Type B pancreatic cell (in vitro differentiated cells): ENCODE results near the gene XKR7. TPM values are rescaled to one million over a fixed set of nuclear protein-coding genes. Genes with fewer than 3 reads are reported as not detected.
"Not testable (repeated sequence)": the region's sequence is repeated elsewhere in the genome, so short reads cannot be mapped to it uniquely, and the experiment has no call there.

Source experiments
- DNase-seq: peaks from one replicate; pipeline ENCODE4 v3.0.0; 2021; ENCODE audit warnings: mixed read lengths; ENCODE audit not compliant: unreplicated experiment; ENCODE audit errors: extremely low spot score
- H3K27ac Mint-ChIP-seq: 2 replicates; pipeline ENCODE4 v1.8.0; 2021; ENCODE audit warnings: mild to moderate bottlenecking, mixed read lengths
- H3K27me3 Mint-ChIP-seq: 2 replicates; pipeline ENCODE4 v1.8.0; 2021; ENCODE audit warnings: mixed read lengths
- H3K36me3 Mint-ChIP-seq: 2 replicates; pipeline ENCODE4 v1.8.0; 2021; ENCODE audit warnings: mixed read lengths
- H3K4me1 Mint-ChIP-seq: one replicate; pipeline ENCODE4 v1.8.0; 2021; ENCODE audit warnings: mixed read lengths; ENCODE audit not compliant: unreplicated experiment
- H3K4me3 Mint-ChIP-seq: 2 replicates; pipeline ENCODE4 v1.8.0; 2021; ENCODE audit warnings: mild to moderate bottlenecking, mixed read lengths
- H3K9me3 Mint-ChIP-seq: 2 replicates; pipeline ENCODE4 v1.8.0; 2021; ENCODE audit warnings: mixed read lengths
- CTCF ChIP-seq: fragments of 200-600 bp; sonication (generic); conservative IDR thresholded peaks from 2 replicates; pipeline ENCODE4 v1.5.0; 2021; ENCODE audit warnings: antibody characterized with exemption, mild to moderate bottlenecking
- total RNA-seq: library from RNA; stranded (reverse); gene quantifications from 2 replicates; pipeline ENCODE4 v1.2.1, GENCODE V29; 2021; ENCODE audit warnings: low replicate concordance

The XKR7 gene
- total RNA-seq, 1 donor from 2014 or later = 4.9 TPM

GRCh38 chr20:32029561-32029960 is 61.6 kb downstream of the XKR7 start:
- no peak for TF ChIP-seq CTCF
- H3K27ac Mint-ChIP-seq = no peak overlapping the region
- H3K4me3 Mint-ChIP-seq = no peak overlapping the region
- peaks cover 5% of the 10 kb centered on the region for H3K4me1 Mint-ChIP-seq
- DNase-seq = no peak
- no peaks in the 10 kb centered on the region for H3K9me3 Mint-ChIP-seq
- no peaks in the 10 kb centered on the region for H3K36me3 Mint-ChIP-seq
- peaks cover 76% of the 10 kb centered on the region for H3K27me3 Mint-ChIP-seq

GRCh38 chr20:32031007-32031958 is 63.3 kb downstream of the XKR7 start:
- H3K36me3 Mint-ChIP-seq = no peaks in the 10 kb centered on the region
- peaks cover 83% of the 10 kb centered on the region for H3K27me3 Mint-ChIP-seq
- no peaks in the 10 kb centered on the region for H3K9me3 Mint-ChIP-seq
- TF ChIP-seq CTCF = peak; percentile 100
- H3K4me1 Mint-ChIP-seq = peaks cover 5% of the 10 kb centered on the region
- peak; percentile 87 for DNase-seq
- peak overlapping the region; percentile 45 for H3K4me3 Mint-ChIP-seq
- no peak overlapping the region for H3K27ac Mint-ChIP-seq

GRCh38 chr20:32033316-32033715 is 65.4 kb downstream of the XKR7 start:
- Mint-ChIP-seq H3K27me3 (peaks cover 88% of the 10 kb centered on the region), H3K4me1 (peaks cover 5% of the 10 kb centered on the region), H3K27ac (no peak overlapping the region), H3K4me3 (no peak overlapping the region), H3K36me3 (no peaks in the 10 kb centered on the region), H3K9me3 (no peaks in the 10 kb centered on the region)
- DNase-seq = no peak
- no peak for TF ChIP-seq CTCF

GRCh38 chr20:32033721-32034120 is 65.8 kb downstream of the XKR7 start:
- not testable (repeated sequence) for DNase-seq, H3K27ac Mint-ChIP-seq, H3K9me3 Mint-ChIP-seq, H3K4me1 Mint-ChIP-seq, H3K36me3 Mint-ChIP-seq, H3K4me3 Mint-ChIP-seq
- peaks cover 84% of the 10 kb centered on the region for H3K27me3 Mint-ChIP-seq

- no peak for DNase-seq
- H3K4me3 Mint-ChIP-seq = no peak overlapping the region
- TF ChIP-seq CTCF = no peak
- H3K27me3 Mint-ChIP-seq = peaks cover 78% of the 10 kb centered on the region
- no peak overlapping the region for H3K27ac Mint-ChIP-seq
- H3K4me1 Mint-ChIP-seq = no peaks in the 10 kb centered on the region
- no peaks in the 10 kb centered on the region for H3K36me3 Mint-ChIP-seq
- no peaks in the 10 kb centered on the region for H3K9me3 Mint-ChIP-seq
Observed at GRCh38 chr20:32034581-32035425, 66.9 kb downstream of the XKR7 start.

- Mint-ChIP-seq H3K27me3 (peaks cover 72% of the 10 kb centered on the region), H3K27ac (no peak overlapping the region), H3K4me1 (no peaks in the 10 kb centered on the region), H3K9me3 (no peaks in the 10 kb centered on the region), H3K36me3 (no peaks in the 10 kb centered on the region), H3K4me3 (no peak overlapping the region)
- no peak for TF ChIP-seq CTCF
- no peak for DNase-seq
Observed at GRCh38 chr20:32035426-32035779, 67.5 kb downstream of the XKR7 start.
